GM13977 (cell line): ENCODE measurements around the gene MMP15.

Experiments
- DNase-seq: peaks from one replicate; pipeline ENCODE4 v3.0.0; 2012; ENCODE audit warnings: low spot score
- in situ Hi-C: fragments of 300-500 bp; cut with MboI; formaldehyde crosslinking; loops from one replicate; pipeline ENCODE4 v1.12.0; 2022; ENCODE audit warnings: low sequenced_read_pairs, low pct_unique_long_range_greater_than_20kb, mixed read lengths, inconsistent platforms; ENCODE audit not compliant: unreplicated experiment
- TF ChIP-seq, protein P1 (sequence below): IDR thresholded peaks from 2 replicates; pipeline ENCODE4 v1.5.1; 2012; ENCODE audit warnings: mild to moderate bottlenecking, control low read depth; ENCODE audit not compliant: insufficient read depth; ENCODE audit errors: extremely low read depth, missing control alignments

The MMP15 gene

DNA sequence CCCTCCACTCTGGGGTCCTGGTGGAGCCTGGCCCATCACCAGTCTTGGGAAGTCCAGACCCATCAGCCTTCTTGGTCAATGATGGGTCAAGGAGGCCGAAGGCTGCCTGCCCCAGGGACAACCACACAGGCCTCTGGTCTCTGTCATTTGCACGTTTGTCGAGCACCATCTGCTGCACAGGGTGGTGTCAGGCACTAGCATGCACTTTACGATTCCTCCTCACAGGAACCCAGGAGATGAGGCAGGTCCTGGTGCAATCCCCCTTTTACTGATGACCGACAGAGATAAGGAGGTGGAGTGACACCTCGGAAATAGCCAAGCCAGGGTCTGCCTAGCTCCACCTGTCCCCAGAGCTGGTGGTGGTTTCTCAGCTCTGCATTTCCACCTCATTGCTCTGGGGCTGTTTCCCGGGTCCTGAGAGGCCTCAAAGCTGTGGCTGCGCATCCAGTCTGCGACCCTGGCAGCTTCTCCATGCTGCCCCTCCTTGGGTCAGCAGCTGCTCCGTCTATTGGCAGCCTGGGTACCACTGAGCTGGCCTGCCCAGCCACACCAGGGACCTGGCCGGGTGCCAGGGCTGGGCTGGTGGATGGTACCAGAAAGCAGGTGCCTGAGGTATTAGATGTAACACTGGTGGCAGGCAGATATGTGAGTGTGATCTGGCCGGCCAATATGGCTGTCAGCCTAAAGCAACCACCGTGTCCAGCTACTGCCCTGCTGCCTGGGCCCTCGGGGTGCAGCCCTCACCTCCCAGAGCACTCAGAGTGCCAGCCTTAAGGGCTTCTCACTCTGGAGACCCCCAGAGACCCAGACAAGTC is 10.0 kb downstream of the MMP15 start:
- in situ Hi-C loops: no loop called here
- TF ChIP-seq, protein P1, sequence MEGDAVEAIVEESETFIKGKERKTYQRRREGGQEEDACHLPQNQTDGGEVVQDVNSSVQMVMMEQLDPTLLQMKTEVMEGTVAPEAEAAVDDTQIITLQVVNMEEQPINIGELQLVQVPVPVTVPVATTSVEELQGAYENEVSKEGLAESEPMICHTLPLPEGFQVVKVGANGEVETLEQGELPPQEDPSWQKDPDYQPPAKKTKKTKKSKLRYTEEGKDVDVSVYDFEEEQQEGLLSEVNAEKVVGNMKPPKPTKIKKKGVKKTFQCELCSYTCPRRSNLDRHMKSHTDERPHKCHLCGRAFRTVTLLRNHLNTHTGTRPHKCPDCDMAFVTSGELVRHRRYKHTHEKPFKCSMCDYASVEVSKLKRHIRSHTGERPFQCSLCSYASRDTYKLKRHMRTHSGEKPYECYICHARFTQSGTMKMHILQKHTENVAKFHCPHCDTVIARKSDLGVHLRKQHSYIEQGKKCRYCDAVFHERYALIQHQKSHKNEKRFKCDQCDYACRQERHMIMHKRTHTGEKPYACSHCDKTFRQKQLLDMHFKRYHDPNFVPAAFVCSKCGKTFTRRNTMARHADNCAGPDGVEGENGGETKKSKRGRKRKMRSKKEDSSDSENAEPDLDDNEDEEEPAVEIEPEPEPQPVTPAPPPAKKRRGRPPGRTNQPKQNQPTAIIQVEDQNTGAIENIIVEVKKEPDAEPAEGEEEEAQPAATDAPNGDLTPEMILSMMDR: no peak

GRCh38 chr16:58036943-58037342 is 11.4 kb downstream of the MMP15 start:
- DNase-seq: no peak
- in situ Hi-C loops: no loop called here
- TF ChIP-seq, protein P1: no peak

More for the DNA sequence above, 10.0 kb downstream of the MMP15 start:
- peak; percentile 13 for DNase-seq

DNA sequence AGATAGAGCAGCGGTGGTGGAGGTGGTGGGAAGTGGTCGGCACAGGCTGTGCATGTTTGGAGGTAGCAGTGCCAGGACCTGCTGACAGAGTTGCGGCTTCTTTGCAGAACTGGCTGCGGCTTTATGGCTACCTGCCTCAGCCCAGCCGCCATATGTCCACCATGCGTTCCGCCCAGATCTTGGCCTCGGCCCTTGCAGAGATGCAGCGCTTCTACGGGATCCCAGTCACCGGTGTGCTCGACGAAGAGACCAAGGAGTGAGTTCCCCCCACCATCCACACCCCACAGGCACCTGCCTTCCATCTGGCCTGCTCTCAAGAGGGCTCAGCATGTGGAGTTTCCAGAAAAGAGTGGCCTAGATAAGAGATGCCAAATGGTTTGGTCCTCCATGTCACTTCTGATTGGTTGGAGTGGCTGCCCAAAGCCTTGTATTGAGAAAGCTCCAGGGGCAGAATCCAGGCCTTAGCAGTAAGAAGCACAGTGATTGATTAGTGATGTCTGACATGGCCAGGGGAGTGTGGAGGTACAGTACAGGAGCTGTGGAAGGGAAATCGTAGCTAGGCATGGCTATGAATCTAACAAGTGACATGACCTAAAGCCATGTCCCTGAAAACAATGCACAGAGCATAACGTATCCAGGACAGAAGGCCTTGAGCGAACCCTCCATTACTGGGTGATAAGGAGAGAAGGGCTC is 12.0 kb downstream of the MMP15 start:
- in situ Hi-C loops: no loop called here

GRCh38 chr16:58038219-58038641 is 12.7 kb downstream of the MMP15 start:
- TF ChIP-seq, protein P1: no peak
- peak; percentile 26 for DNase-seq
- in situ Hi-C loops: no loop called here

More for the DNA sequence above, 12.0 kb downstream of the MMP15 start:
- TF ChIP-seq, protein P1: no peak
- DNase-seq: no peak

DNA sequence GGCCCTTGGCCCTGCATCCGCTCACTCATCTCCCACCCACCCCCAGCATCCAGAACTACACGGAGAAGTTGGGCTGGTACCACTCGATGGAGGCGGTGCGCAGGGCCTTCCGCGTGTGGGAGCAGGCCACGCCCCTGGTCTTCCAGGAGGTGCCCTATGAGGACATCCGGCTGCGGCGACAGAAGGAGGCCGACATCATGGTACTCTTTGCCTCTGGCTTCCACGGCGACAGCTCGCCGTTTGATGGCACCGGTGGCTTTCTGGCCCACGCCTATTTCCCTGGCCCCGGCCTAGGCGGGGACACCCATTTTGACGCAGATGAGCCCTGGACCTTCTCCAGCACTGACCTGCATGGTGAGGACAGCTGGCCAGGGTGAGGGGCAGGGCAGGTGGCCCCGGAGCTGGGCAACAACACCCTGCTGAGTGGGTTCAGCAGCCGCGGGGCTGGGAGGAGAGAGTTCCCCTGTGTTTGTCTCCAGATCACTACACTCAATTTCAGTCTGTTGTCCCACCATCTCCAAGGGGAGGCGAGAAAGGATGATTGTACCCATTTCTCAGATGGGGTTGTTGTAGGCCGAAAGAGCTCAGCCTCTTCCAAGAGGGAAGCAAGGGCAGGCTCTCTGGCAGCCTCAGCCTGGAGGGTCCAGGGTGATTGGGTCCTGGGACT is 14.4 kb downstream of the MMP15 start:
- peak; percentile 15 for DNase-seq
- TF ChIP-seq, protein P1: no peak
- in situ Hi-C loops: no loop called here

DNA sequence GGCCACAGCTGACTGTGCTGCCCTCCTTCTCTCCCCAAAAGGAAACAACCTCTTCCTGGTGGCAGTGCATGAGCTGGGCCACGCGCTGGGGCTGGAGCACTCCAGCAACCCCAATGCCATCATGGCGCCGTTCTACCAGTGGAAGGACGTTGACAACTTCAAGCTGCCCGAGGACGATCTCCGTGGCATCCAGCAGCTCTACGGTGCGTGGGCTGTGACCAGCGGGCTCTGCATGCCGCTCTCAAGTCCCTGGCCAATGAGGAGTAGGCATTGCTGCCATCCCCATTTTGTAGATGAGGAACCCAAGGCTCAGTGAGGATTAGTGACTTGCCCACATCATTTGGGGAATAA is 14.9 kb downstream of the MMP15 start:
- in situ Hi-C loops: no loop called here
- TF ChIP-seq, protein P1: no peak

More for the DNA sequence above, 14.9 kb downstream of the MMP15 start:
- no peak for DNase-seq
